A172 (cell line): Measurements from ENCODE around the gene ERCC1. TPM values are rescaled to one million over a fixed set of nuclear protein-coding genes. Genes with fewer than 3 reads are reported as not detected.
"Not testable (repeated sequence)": the region's sequence is repeated elsewhere in the genome, so short reads cannot be mapped to it uniquely, and the experiment has no call there.

Experiments
- DNase-seq: peaks from one replicate; pipeline ENCODE4 v3.0.0-alpha.2; 2015; ENCODE audit warnings: low spot score
- total RNA-seq: library from RNA; depleted of rRNA; stranded (reverse); fragments of >200 nt; shearing (Covaris generic); gene quantifications from 2 replicates; pipeline ENCODE4 v1.2.3, GENCODE V29; 2014

The ERCC1 gene
- total RNA-seq, 1 experiment from 2014 or later, result 60.2 TPM

DNA sequence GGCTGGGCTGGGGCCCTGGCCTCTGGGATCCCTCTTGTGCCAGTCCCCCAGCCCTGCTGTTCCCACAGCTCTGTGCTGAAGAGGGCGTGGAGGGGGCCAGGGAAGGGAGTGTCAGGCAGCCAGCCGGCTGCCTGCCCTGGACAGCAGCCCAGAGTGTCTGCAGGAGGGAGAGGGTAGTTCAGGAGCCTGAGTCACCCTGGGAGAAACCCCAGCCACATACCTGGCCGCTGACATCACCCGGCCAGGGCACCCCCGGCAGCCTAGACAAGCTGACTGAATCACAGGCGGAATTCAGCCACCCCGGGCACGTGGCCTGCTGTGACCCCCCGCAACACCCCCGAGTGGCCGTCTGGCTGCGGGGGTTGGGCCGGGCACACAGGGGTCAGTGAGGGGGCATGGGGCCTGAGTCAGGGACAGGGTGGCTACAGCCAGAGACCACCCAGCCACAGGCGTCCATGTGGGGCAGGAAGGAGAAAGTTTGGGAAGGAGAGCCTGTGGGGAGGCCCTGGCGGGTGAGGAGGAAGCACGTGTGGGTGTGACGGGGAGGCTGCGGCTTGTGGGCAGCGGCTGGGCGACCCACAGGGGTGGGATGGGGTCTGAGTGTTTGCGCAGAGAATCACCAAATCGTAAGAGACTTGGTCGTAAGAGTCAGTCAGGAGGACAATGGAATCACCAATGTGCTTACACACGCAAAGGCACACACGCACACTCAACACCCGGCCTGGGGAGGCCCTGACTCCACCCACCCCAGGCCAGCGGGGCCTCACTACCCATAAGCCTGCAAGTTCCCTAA lies 32.2 kb upstream of the ERCC1 start:
- DNase-seq, result peak; percentile 96

DNA sequence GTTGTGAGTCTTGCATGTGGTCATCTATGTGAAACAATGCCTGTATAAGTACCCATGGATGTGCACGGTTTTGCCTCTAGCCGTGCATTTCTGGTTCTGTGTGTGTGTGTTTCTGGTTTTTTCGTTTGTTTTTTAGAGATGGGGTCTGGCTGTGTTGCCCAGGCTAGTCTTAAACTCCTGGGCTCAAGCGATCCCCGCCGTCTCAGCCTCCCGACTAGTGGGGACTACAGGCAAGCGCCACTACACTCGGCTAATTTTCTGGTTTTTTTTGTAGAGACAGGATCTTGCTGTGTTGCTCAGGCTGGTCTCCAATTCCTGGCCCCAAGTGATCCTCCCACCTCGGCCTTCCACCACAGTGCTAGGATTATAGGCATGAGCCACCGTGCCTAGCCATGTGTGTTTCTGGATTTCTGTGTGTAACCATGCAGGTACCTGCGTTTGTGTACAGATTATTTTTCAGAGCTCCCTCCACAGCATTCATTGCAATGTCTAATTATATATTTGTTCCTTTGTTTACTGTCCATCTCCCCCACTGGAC lies 28.2 kb upstream of the ERCC1 start:
- no peak for DNase-seq

- DNase-seq, result no peak
Observed at GRCh38 chr19:45451131-45451849, 27.6 kb upstream of the ERCC1 start.

- DNase-seq, result no peak
Observed at GRCh38 chr19:45450012-45450333, 26.3 kb upstream of the ERCC1 start.

DNA sequence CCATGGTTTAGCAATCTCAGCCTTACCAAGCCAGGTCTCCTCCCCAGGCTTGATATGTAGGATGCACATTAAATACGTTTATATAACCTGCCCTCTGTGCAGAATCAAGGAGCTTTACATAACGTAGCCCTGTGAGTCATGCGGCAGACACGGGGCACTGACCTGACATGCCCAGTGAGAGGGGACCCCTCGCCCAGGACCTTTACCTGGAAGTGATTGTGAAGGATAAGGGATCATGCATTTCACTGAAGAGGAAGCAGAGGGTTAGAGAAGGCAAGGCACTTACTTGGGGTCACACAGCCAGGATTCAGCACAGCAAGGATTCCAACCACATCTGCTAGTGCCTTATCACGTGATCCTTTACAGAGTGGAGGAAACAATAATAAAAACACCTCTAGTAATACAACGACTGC lies 25.2 kb upstream of the ERCC1 start:
- no peak for DNase-seq

DNA sequence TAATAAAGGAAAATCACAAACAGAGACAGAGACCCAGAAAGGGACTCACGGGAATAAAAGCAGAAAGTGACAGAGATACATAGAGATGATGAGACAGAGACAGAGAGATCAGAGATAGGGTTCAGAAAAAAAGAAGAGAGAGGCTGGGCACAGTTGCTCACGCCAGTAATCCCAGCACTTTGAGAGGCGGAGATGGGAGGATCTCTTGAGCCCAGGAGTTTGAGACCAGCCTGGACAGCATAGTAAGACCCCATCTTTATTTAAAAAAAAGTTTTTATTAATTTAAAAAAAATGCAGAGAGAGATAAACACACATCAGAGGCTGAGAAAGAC lies 24.7 kb upstream of the ERCC1 start:
- DNase-seq, result no peak

- no peak for DNase-seq
Observed at GRCh38 chr19:45446944-45447343, 23.2 kb upstream of the ERCC1 start.

GRCh38 chr19:45446295-45446694 lies 22.6 kb upstream of the ERCC1 start:
- peak; percentile 31 for DNase-seq

DNA sequence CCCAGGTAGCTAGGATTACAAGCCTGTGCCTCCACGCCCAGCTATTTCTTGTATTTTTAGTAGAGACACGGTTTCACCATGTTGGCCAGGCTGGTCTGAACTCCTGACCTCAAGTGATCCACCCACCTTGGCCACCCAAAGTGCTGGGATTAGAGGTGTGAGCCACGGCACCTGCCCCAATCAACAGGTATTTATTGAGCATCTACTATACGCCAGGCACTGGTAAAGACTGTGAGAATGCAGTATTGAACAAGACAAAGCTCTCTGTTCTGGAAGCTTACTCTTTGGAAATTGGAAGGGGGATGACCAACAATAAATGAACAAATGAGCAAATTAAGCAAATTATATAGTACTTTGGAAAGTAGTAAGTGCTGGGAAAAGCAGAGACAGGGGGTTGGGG lies 21.4 kb upstream of the ERCC1 start:
- no peak for DNase-seq

GRCh38 chr19:45444318-45445041 lies 20.8 kb upstream of the ERCC1 start:
- peak; percentile 33 for DNase-seq

DNA sequence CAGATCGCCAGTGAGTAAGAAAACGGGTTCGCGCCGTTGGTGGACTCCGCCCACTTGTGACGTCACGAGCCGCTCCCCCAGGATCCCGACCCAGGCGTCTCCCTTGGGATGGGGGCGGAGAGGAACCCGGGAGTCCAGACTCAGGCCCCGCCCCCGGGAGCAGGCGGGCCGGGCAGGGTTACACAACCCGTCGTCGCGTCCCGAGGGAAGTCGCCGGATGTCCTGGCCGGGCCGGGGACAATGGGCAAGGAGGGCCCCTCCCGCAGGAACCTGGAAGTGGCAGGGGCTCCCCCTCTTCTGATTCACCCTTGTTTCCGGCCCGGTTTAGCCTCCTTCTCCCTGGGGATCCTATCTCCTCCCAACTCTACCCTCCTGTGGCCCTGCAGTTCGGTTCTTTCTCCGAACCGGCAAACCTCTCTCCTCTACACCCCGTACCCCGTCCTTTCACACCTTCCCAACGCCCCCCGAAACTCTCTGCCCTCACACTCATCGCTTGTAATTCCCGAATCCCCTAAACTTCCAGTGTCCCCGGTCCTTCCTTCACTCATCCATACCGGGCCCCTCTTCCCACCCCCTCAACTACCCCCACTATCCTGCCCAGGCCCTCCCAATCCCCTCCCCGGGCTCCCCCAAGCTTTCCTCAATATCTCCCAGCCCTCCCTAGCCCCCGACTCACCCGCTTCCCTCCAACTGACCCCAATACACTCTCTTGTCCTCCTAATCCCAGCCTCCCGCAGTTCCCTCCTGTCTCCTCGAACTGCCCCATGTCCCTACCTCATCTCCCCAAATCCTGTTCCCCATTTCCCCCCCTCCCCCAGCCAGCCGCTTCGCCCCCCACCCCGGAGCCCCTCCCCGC lies 20.0 kb upstream of the ERCC1 start:
- DNase-seq, result peak; percentile 80

- DNase-seq, result peak; percentile 68
Observed at GRCh38 chr19:45442778-45443461, 19.2 kb upstream of the ERCC1 start.

- no peak for DNase-seq
Observed at GRCh38 chr19:45442408-45442777, 18.7 kb upstream of the ERCC1 start.

- no peak for DNase-seq
Observed at GRCh38 chr19:45440873-45441654, 17.3 kb upstream of the ERCC1 start.

DNA sequence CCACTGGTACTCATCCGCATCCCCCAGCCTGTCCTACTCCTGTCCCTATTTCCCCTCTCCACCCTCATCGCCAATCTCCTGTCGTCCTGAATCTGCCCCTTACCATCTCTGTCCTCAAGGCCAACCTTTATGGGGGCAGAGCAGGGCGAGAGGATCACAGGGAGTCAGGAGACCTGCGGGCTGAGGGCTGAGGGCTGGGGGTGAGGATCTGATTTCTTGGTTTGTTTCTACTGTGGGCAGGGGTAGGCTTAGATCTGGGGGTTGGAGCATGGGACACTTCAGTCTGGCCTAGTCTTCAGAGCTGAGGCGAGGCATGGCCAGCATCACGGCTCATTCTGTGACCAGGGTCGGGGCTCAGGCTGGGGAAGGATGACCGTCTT lies 16.5 kb upstream of the ERCC1 start:
- no peak for DNase-seq

DNA sequence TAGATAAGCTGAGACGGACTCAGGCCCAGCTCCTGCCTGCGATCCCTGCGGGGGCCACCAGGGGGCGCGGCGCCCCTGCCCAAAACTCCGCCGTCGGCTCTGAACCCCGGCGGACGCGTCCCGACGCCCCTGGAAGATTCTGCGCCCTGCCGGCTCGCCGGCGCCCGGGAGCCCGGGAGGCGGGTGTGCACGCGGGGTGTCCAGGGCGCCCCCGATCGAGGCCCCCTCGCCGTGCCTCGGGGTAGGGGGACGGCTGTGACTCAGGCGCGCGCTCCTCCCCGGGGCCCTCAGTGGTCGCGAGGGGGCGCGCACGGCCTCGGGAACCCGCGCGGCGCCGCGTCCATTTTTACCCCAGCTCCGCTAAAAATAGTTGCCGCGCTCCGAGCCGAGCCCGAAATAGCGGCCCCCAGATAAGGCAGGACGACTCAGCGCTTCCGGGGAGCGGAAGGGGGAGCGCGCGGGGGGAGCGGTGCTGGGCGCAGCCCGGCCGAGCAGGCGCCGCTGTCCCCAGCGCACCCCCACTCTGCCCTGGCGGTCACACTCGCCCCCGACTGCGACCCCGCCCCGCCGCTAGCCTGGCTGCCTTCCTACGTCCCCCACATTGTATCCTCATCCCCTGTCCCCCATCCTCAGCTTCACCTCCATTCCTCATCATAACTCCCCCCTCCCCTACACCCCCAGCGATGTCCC lies 16.0 kb upstream of the ERCC1 start:
- DNase-seq, result peak; percentile 58

- no peak for DNase-seq
Observed at GRCh38 chr19:45439190-45439568, 15.5 kb upstream of the ERCC1 start.

DNA sequence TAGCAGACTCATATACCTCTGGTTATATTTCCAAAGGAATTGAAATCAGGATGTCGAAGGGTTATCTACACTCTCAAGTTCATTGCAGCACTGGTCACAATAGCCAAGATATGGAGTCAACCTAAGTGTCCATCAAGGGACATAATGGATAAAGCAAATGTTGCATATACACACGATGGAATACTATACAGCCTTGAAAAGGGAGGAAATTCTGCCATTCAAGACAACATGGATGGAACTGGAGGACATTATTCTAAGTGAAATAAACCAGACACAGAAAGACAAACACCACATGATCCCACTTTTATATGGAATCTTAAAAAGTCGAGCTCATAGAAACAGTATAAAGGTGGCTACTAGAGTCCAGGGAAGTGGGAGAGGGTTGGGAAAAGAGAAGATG lies 13.6 kb upstream of the ERCC1 start:
- no peak for DNase-seq

DNA sequence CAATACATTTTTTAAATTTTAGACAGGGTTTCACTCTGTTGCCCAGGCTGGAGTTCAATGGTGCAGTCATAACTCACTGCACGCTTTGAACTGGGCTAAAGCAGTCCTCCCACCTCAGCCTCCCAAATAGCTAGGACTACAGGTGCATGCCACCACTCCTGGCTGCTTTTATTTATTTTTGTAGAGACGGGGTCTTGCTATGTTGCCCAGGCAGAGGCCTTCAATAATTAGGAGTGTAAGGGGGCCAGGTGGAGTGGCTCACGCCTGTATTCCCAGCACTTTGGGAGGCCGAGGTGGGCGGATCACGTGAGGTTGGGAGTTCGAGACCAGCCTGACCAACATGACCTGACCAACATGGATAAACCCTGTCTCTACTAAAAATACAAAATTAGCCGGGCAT lies 8.8 kb upstream of the ERCC1 start:
- not testable (repeated sequence) for DNase-seq

DNA sequence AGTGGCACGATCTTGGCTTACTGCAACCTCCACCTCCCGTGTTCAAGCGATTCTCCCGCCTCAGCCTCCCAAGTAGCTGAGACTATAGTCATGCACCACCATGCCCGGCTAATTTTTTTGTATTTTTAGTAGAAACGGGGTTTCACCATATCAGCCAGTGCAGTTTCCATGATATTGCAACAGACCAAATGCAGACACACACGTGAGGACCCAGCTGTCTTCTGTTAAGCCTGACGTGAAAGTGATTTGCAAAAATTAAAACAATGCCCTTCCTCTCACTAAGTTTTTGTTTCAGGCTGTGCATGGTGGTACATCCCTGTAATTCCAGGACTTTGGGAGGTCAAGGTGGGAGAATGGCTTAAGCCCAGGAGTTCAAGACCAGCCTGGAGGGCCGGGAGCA lies 7.3 kb upstream of the ERCC1 start:
- not testable (repeated sequence) for DNase-seq
